Large intestine (tissue), 3 donors: ENCODE measurements around the gene CHSY1. TPM values are rescaled to one million over a fixed set of nuclear protein-coding genes. Genes with fewer than 3 reads are reported as not detected.

ENCODE experiments used
- DNase-seq, 2 donors: peaks; one replicate each; pipeline versions ENCODE4 v3.0.0 to v3.0.0-alpha.2; 2013
- H3K27ac ChIP-seq: one replicate; pipeline ENCODE4 v1.5.1; 2013; ENCODE audit warnings: low read length
- H3K27me3 ChIP-seq: 2 replicates; pipeline ENCODE4 v1.6.1; 2013; ENCODE audit warnings: low read length; ENCODE audit not compliant: control insufficient read depth, insufficient read depth
- H3K36me3 ChIP-seq: 2 replicates; pipeline ENCODE4 v1.6.1; 2013; ENCODE audit warnings: low read length; ENCODE audit not compliant: control insufficient read depth, insufficient read depth
- H3K4me1 ChIP-seq: one replicate; pipeline ENCODE4 v1.6.1; 2013; ENCODE audit warnings: low read length; ENCODE audit not compliant: control insufficient read depth, insufficient read depth
- H3K4me3 ChIP-seq: one replicate; pipeline ENCODE4 v1.5.1; 2013; ENCODE audit warnings: low read length
- H3K9me3 ChIP-seq: one replicate; pipeline ENCODE4 v1.6.1; 2013; ENCODE audit warnings: mild to moderate bottlenecking, low read depth, low read length, moderate library complexity; ENCODE audit not compliant: control insufficient read depth
- WGBS: methylation state at CpG from one replicate; pipeline ENCODE4 v1.1.5; 2013; ENCODE audit warnings: low lambda C conversion rate; ENCODE audit not compliant: insufficient coverage; 5-methylcytosine and 5-hydroxymethylcytosine counted together
- polyA plus RNA-seq: library from polyadenylated mRNA; unstranded; fragments of 120-200 nt; gene quantifications from one replicate; pipeline ENCODE4 v1.2.1, GENCODE V29; 2013

The CHSY1 gene
- polyA plus RNA-seq, 1 donor, result 14.9 TPM

GRCh38 chr15:101211897-101212296, 40.0 kb downstream of the CHSY1 start:
- Histone ChIP-seq H3K4me3 (no peak overlapping the region), H3K36me3 (peaks cover 2% of the 10 kb centered on the region), H3K4me1 (no peaks in the 10 kb centered on the region), H3K27me3 (no peaks in the 10 kb centered on the region), H3K9me3 (no peaks in the 10 kb centered on the region), H3K27ac (no peak overlapping the region)
- DNase-seq, result no peak
- 100% methylated on average over 1 of the region's 4 CpGs for WGBS

- no peak for DNase-seq
- 89% methylated on average over 1 of the region's 2 CpGs for WGBS
- H3K27me3 ChIP-seq, result no peaks in the 10 kb centered on the region
- H3K4me3 ChIP-seq, result no peak overlapping the region
- no peaks in the 10 kb centered on the region for H3K9me3 ChIP-seq
- H3K27ac ChIP-seq, result no peak overlapping the region
- peaks cover 2% of the 10 kb centered on the region for H3K36me3 ChIP-seq
- no peaks in the 10 kb centered on the region for H3K4me1 ChIP-seq
Measured at GRCh38 chr15:101210466-101210865, 41.4 kb downstream of the CHSY1 start.

- Histone ChIP-seq H3K27me3 (no peaks in the 10 kb centered on the region), H3K9me3 (no peaks in the 10 kb centered on the region), H3K36me3 (peaks cover 2% of the 10 kb centered on the region), H3K27ac (no peak overlapping the region), H3K4me3 (no peak overlapping the region), H3K4me1 (no peaks in the 10 kb centered on the region)
- DNase-seq, result no peak
- no CpG with 5 or more reads among the region's 1 CpG for WGBS
Measured at GRCh38 chr15:101210058-101210457, 41.8 kb downstream of the CHSY1 start.

- Histone ChIP-seq H3K9me3 (no peaks in the 10 kb centered on the region), H3K27ac (no peak overlapping the region), H3K4me1 (no peaks in the 10 kb centered on the region), H3K36me3 (peaks cover 2% of the 10 kb centered on the region), H3K27me3 (no peaks in the 10 kb centered on the region), H3K4me3 (no peak overlapping the region)
- DNase-seq, result no peak
- 92% methylated on average over 5 of the region's 5 CpGs for WGBS
Measured at GRCh38 chr15:101209285-101209845, 42.5 kb downstream of the CHSY1 start.

- no CpG with 5 or more reads among the region's 5 CpGs for WGBS
- no peaks in the 10 kb centered on the region for H3K27me3 ChIP-seq
- H3K36me3 ChIP-seq, result no peaks in the 10 kb centered on the region
- H3K4me3 ChIP-seq, result no peak overlapping the region
- DNase-seq, result no peak
- H3K9me3 ChIP-seq, result no peaks in the 10 kb centered on the region
- no peak overlapping the region for H3K27ac ChIP-seq
- H3K4me1 ChIP-seq, result no peaks in the 10 kb centered on the region
Measured at GRCh38 chr15:101207867-101208288, 44.0 kb downstream of the CHSY1 start.

- H3K4me3 ChIP-seq, result no peak overlapping the region
- no peaks in the 10 kb centered on the region for H3K9me3 ChIP-seq
- no peak overlapping the region for H3K27ac ChIP-seq
- no peak for DNase-seq
- H3K27me3 ChIP-seq, result no peaks in the 10 kb centered on the region
- 94% methylated on average over 2 of the region's 12 CpGs for WGBS
- H3K4me1 ChIP-seq, result peaks cover 3% of the 10 kb centered on the region
- H3K36me3 ChIP-seq, result no peaks in the 10 kb centered on the region
Measured at GRCh38 chr15:101206176-101206591, 45.7 kb downstream of the CHSY1 start.

GRCh38 chr15:101204739-101205535, 46.9 kb downstream of the CHSY1 start:
- H3K36me3 ChIP-seq, result no peaks in the 10 kb centered on the region
- no peak overlapping the region for H3K4me3 ChIP-seq
- WGBS, result 100% methylated on average over 1 of the region's 5 CpGs
- DNase-seq, result no peak
- peaks cover 3% of the 10 kb centered on the region for H3K4me1 ChIP-seq
- no peaks in the 10 kb centered on the region for H3K9me3 ChIP-seq
- no peak overlapping the region for H3K27ac ChIP-seq
- no peaks in the 10 kb centered on the region for H3K27me3 ChIP-seq

GRCh38 chr15:101203607-101204189, 48.1 kb downstream of the CHSY1 start:
- Histone ChIP-seq H3K36me3 (no peaks in the 10 kb centered on the region), H3K9me3 (no peaks in the 10 kb centered on the region), H3K27ac (no peak overlapping the region), H3K27me3 (no peaks in the 10 kb centered on the region), H3K4me3 (no peak overlapping the region), H3K4me1 (peaks cover 3% of the 10 kb centered on the region)
- DNase-seq, result no peak
- WGBS, result no CpG with 5 or more reads among the region's 7 CpGs

- DNase-seq, result no peak
- Histone ChIP-seq H3K27ac (no peak overlapping the region), H3K4me1 (peaks cover 3% of the 10 kb centered on the region), H3K36me3 (no peaks in the 10 kb centered on the region), H3K27me3 (no peaks in the 10 kb centered on the region), H3K9me3 (no peaks in the 10 kb centered on the region), H3K4me3 (no peak overlapping the region)
- WGBS, result 86% methylated on average over 1 of the region's 4 CpGs
Measured at GRCh38 chr15:101203029-101203573, 48.7 kb downstream of the CHSY1 start.

GRCh38 chr15:101201411-101202174, 50.3 kb downstream of the CHSY1 start:
- no peaks in the 10 kb centered on the region for H3K27me3 ChIP-seq
- peak; percentile 48 to 54 for DNase-seq
- WGBS, result no CpG with 5 or more reads among the region's 5 CpGs
- H3K4me1 ChIP-seq, result peaks cover 3% of the 10 kb centered on the region
- no peaks in the 10 kb centered on the region for H3K36me3 ChIP-seq
- no peaks in the 10 kb centered on the region for H3K9me3 ChIP-seq
- peak overlapping the region; percentile 38 for H3K27ac ChIP-seq
- no peak overlapping the region for H3K4me3 ChIP-seq
